EL (cell line): ENCODE results near the gene ACTRT3.

Experiments
- DNase-seq: peaks from one replicate; pipeline ENCODE4 v3.0.0-alpha.2; 2016

ACTRT3 gene

GRCh38 chr3:169769287-169770181 is at the start of gene ACTRT3:
TSS of gene ACTRT3 (minus strand) at chr3:169769561. CDS start at chr3:169769520, 41 bp downstream.
- peak; percentile 70 for DNase-seq

GRCh38 chr3:169818316-169818715 is 49.0 kb upstream of the ACTRT3 start:
- peak; percentile 57 for DNase-seq

GRCh38 chr3:169815590-169816150 is 46.3 kb upstream of the ACTRT3 start:
- DNase-seq, result no peak

- peak; percentile 8 for DNase-seq
Observed at GRCh38 chr3:169813757-169814517, 44.6 kb upstream of the ACTRT3 start.

- no peak for DNase-seq
Observed at GRCh38 chr3:169813278-169813677, 43.9 kb upstream of the ACTRT3 start.

- DNase-seq, result peak; percentile 86
Observed at GRCh38 chr3:169812332-169813235, 43.2 kb upstream of the ACTRT3 start, which contains the start of the genes LRRC34 and LRRIQ4. TSS of gene LRRC34 (minus strand) at chr3:169812904. CDS start at chr3:169812548, 356 bp downstream. TSS of gene LRRIQ4 (plus strand) at chr3:169812870. CDS start at chr3:169821922, 9,052 bp downstream.

- peak; percentile 77 for DNase-seq
Observed at GRCh38 chr3:169811631-169812331, 42.4 kb upstream of the ACTRT3 start.

- no peak for DNase-seq
Observed at GRCh38 chr3:169809230-169809795, 40.0 kb upstream of the ACTRT3 start.

GRCh38 chr3:169804681-169805080 is 35.3 kb upstream of the ACTRT3 start:
- no peak for DNase-seq

- no peak for DNase-seq
Observed at GRCh38 chr3:169792359-169792758, 23.0 kb upstream of the ACTRT3 start.

- peak; percentile 18 for DNase-seq
Observed at GRCh38 chr3:169790687-169791429, 21.5 kb upstream of the ACTRT3 start.

- DNase-seq, result no peak
Observed at GRCh38 chr3:169790219-169790618, 20.9 kb upstream of the ACTRT3 start.

GRCh38 chr3:169787791-169788190 is 18.4 kb upstream of the ACTRT3 start:
- no peak for DNase-seq

- DNase-seq, result no peak
Observed at GRCh38 chr3:169787120-169787519, 17.8 kb upstream of the ACTRT3 start.

- no peak for DNase-seq
Observed at GRCh38 chr3:169781209-169781855, 12.0 kb upstream of the ACTRT3 start.

GRCh38 chr3:169780742-169781141 is 11.4 kb upstream of the ACTRT3 start:
- no peak for DNase-seq

GRCh38 chr3:169777822-169778221 is 8.5 kb upstream of the ACTRT3 start:
- DNase-seq, result no peak

- DNase-seq, result peak; percentile 5
Observed at GRCh38 chr3:169774186-169774585, 4.8 kb upstream of the ACTRT3 start.

GRCh38 chr3:169772897-169773816 is 3.8 kb upstream of the ACTRT3 start, which contains the start of gene MYNN:
TSS of gene MYNN (plus strand) at chr3:169773396. CDS start at chr3:169774296, 900 bp downstream.
- DNase-seq, result peak; percentile 90
